Measurements from ENCODE around the gene NKTR.

DNA sequence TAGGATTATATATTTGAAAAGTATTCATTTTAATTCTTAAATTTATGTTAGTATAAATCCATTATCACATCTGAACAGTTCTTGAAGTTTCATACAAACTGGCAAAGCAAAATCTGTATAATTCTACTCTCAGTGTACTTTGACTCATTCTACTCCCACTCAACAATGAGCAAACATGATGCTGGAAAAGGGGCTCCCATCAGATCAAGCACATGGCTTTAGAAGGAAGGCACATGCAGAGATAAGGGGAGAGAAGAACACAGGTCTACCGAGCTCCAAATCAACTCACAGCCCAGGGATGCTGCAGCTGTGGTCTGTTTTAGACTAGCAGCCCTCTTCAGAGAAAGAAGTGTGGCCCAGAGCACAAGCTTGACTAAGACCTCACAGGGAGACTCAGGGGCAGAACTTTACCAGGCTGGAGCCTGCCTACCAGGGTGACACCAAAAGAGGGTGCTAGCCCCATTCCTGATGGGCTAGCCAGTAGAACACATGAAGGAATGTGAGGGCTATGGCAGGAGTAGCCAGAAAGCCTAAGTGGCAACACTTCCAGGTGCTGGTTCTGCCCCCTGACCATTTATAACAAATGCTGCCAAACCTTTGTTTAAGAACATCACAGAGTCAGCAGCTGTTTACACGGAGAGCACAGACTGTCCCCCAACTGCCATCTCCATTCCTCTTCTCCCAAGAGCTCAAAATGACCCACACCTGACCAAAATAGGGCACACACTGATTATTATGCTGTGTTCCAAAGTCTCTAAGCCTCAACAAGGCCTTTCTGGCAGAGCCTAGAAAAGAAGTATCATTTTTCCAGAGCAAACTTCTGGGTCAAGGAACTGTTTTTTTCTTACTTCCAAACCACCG, 38.2 kb upstream of the NKTR start:
- no peak for TF ChIP-seq POLR2A (IDR thresholded peaks at IDR 0.05)
- TF ChIP-seq, protein P1, sequence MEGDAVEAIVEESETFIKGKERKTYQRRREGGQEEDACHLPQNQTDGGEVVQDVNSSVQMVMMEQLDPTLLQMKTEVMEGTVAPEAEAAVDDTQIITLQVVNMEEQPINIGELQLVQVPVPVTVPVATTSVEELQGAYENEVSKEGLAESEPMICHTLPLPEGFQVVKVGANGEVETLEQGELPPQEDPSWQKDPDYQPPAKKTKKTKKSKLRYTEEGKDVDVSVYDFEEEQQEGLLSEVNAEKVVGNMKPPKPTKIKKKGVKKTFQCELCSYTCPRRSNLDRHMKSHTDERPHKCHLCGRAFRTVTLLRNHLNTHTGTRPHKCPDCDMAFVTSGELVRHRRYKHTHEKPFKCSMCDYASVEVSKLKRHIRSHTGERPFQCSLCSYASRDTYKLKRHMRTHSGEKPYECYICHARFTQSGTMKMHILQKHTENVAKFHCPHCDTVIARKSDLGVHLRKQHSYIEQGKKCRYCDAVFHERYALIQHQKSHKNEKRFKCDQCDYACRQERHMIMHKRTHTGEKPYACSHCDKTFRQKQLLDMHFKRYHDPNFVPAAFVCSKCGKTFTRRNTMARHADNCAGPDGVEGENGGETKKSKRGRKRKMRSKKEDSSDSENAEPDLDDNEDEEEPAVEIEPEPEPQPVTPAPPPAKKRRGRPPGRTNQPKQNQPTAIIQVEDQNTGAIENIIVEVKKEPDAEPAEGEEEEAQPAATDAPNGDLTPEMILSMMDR (IDR thresholded peaks at IDR 0.05) = no peak
